HG02840 (cell line): ENCODE data around the gene CD300LD.
"Not testable (repeated sequence)": the region's sequence is repeated elsewhere in the genome, so short reads cannot be mapped to it uniquely, and the experiment has no call there.

Experiments used
- ATAC-seq: cut with Tn5 transposase; IDR thresholded peaks from one replicate; pipeline ENCODE4 v1.9.1; 2021; ENCODE audit warnings: mild to moderate bottlenecking, moderate library complexity, moderate number of reproducible peaks; ENCODE audit not compliant: unreplicated experiment, low FRiP score

Gene CD300LD

GRCh38 chr17:74573635-74574034 lies 18.4 kb downstream of the CD300LD start:
- not testable (repeated sequence) for ATAC-seq

GRCh38 chr17:74573169-74573568 lies 18.9 kb downstream of the CD300LD start:
- ATAC-seq = no peak

- ATAC-seq = no peak
Observed at GRCh38 chr17:74571621-74572270, 20.3 kb downstream of the CD300LD start.

- ATAC-seq = no peak
Observed at GRCh38 chr17:74569020-74570003, 22.8 kb downstream of the CD300LD start.

- ATAC-seq = no peak
Observed at GRCh38 chr17:74568106-74568873, 23.8 kb downstream of the CD300LD start.

GRCh38 chr17:74567397-74567796 lies 24.7 kb downstream of the CD300LD start, which contains the start of gene CD300H:
TSS of gene CD300H (minus strand) at chr17:74567509.
- no peak for ATAC-seq

- no peak for ATAC-seq
Observed at GRCh38 chr17:74566132-74566753, 25.8 kb downstream of the CD300LD start.

GRCh38 chr17:74565126-74565525 lies 27.0 kb downstream of the CD300LD start:
- ATAC-seq = no peak

GRCh38 chr17:74563358-74563757 lies 28.7 kb downstream of the CD300LD start:
- ATAC-seq = no peak

- ATAC-seq = no peak
Observed at GRCh38 chr17:74561586-74561985, 30.5 kb downstream of the CD300LD start.

- ATAC-seq = no peak
Observed at GRCh38 chr17:74558882-74559519, 33.1 kb downstream of the CD300LD start.

GRCh38 chr17:74558402-74558801 lies 33.7 kb downstream of the CD300LD start:
- not testable (repeated sequence) for ATAC-seq

GRCh38 chr17:74555427-74555940 lies 36.6 kb downstream of the CD300LD start:
- no peak for ATAC-seq

- ATAC-seq = no peak
Observed at GRCh38 chr17:74554909-74555308, 37.2 kb downstream of the CD300LD start.

- no peak for ATAC-seq
Observed at GRCh38 chr17:74552037-74552436, 40.0 kb downstream of the CD300LD start.

- ATAC-seq = no peak
Observed at GRCh38 chr17:74550602-74551001, 41.5 kb downstream of the CD300LD start.

- no peak for ATAC-seq
Observed at GRCh38 chr17:74549343-74549742, 42.7 kb downstream of the CD300LD start.

GRCh38 chr17:74547736-74548135 lies 44.3 kb downstream of the CD300LD start:
- ATAC-seq = no peak

- no peak for ATAC-seq
Observed at GRCh38 chr17:74547264-74547663, 44.8 kb downstream of the CD300LD start.

GRCh38 chr17:74546586-74546985 lies 45.5 kb downstream of the CD300LD start:
- ATAC-seq = no peak
